GM13977 (cell line): ENCODE results near the gene ZRANB3.

Source experiments
- DNase-seq: peaks from one replicate; pipeline ENCODE4 v3.0.0; 2012; ENCODE audit warnings: low spot score
- in situ Hi-C: fragments of 300-500 bp; cut with MboI; formaldehyde crosslinking; loops from one replicate; pipeline ENCODE4 v1.12.0; 2022; ENCODE audit warnings: low sequenced_read_pairs, low pct_unique_long_range_greater_than_20kb, mixed read lengths, inconsistent platforms; ENCODE audit not compliant: unreplicated experiment
- TF ChIP-seq, protein P1 (sequence below): IDR thresholded peaks from 2 replicates; pipeline ENCODE4 v1.5.1; 2012; ENCODE audit warnings: mild to moderate bottlenecking, control low read depth; ENCODE audit not compliant: insufficient read depth; ENCODE audit errors: extremely low read depth, missing control alignments

Gene ZRANB3

DNA sequence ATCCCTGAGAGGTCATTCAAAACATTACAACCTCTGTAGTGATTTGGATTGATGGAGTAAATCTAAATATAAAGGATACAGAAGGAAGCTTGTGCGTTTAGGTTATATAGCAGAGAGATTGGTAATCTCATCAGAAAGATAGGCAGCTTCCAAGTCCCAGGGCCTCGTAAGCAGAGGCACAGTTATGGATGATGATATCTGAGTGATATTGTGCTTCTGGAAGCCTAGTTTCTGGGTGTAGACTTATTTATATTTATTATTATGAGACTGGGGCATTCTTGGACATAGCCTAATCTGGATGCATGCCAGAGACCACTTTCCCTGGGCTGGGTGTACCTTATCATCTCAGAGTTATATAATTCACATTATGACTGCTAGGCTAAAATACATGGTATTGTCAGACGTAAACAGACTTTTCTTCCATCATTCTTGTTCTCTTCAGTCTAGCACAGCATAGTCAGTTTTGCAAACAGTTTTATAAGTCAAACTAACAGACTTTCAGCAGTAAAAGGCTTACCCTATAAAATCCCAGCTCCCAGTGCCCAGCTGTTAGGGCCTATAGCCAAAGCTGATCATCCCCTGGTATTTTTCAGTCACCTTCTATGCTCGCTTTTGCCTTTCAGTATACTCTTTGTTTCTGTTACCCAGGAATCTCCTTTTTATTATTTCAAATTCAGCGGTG lies 431.1 kb downstream of the ZRANB3 start:
- in situ Hi-C loops = no loop called here
- TF ChIP-seq, protein P1, sequence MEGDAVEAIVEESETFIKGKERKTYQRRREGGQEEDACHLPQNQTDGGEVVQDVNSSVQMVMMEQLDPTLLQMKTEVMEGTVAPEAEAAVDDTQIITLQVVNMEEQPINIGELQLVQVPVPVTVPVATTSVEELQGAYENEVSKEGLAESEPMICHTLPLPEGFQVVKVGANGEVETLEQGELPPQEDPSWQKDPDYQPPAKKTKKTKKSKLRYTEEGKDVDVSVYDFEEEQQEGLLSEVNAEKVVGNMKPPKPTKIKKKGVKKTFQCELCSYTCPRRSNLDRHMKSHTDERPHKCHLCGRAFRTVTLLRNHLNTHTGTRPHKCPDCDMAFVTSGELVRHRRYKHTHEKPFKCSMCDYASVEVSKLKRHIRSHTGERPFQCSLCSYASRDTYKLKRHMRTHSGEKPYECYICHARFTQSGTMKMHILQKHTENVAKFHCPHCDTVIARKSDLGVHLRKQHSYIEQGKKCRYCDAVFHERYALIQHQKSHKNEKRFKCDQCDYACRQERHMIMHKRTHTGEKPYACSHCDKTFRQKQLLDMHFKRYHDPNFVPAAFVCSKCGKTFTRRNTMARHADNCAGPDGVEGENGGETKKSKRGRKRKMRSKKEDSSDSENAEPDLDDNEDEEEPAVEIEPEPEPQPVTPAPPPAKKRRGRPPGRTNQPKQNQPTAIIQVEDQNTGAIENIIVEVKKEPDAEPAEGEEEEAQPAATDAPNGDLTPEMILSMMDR = no peak
- DNase-seq = no peak

DNA sequence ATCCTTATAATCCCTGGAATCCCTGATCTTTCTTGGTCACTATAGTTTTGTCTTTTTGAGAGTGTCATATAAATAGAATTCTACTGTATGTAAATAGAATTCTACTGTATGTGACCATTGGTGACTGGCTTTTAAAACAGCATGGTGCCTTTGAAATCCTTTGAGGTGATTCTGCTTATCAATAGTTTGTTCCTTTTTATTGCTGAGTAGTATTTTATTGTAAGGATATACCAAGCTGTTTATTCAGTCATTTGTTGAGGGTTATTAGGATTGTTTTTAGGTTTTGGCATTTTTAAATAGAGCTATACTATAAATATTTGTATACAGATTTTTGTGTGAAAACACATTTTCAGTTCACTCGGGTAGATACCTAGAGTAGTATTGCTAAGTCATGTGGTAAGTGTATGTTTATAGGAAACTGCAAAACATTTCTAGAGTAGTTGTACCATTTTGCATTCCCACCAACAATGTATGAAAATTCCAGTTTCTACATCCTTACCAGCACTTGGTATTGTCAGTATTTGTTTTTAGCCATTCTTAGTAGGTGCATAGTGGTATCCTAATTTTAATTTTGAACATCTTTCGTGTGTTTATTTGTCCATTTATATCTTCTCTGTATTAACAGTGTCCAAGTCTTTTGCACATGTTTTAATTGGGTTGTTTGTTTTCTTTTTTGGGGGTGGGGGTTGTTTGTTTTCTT lies 433.3 kb downstream of the ZRANB3 start:
- in situ Hi-C loops = no loop called here
- TF ChIP-seq, protein P1 = no peak
- no peak for DNase-seq

DNA sequence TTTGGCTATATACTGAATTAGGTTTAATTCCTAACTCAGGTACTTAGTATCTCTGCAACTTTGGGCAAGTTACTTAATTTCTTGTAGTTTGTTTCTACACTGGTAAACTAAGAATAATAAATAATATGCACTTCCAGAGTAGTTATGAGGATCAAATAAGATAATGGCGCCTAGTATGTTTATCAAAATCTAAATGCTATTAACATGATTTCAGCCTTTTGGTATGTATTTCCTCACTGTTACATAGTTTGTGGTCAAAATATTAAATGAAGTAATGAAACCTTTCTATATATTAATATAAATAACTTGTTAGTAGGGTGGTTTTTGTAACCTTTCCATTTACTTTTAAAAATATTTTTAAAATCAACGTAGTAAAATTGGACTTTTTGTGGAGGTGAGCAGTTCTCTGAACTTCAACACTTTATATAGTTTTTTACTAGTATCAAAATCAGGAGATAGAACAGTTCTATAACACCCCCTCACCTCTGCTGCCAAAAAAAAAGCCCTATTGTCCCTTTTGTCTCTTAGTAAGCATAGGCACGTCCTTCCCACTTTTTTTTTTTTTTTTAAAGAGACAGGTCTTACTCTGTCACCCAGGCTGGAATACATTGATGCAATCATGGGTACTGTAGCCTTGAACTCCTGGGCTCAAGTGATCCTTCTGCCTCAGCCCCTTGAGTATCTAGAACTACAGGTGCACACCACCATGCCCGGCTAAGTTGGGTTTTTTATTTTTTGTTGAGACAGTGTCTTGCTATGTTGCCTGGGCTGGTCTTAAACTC lies 434.2 kb downstream of the ZRANB3 start:
- in situ Hi-C loops = no loop called here
- DNase-seq = no peak
- TF ChIP-seq, protein P1 = no peak

GRCh38 chr2:135095591-135095990 lies 435.4 kb downstream of the ZRANB3 start:
- DNase-seq = no peak
- in situ Hi-C loops = no loop called here
- TF ChIP-seq, protein P1 = no peak

DNA sequence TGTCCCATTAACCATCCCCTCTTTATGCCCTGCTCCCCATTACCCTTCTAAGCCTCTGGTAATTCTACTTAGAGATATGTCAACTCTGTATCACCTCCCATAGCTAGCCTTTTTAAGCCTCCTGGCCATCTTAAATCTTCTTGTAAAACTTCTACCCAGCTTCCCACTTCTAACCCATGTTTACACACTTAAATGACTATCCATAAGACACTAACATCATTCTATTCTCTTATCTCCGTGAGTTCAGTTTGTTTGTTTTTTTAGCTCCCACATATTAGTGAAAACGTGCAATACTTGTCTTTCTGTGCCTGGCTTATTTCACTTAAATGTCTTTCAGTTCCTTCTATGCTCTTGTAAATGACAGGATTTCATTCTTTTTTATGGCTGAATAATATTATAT lies 436.5 kb downstream of the ZRANB3 start:
- in situ Hi-C loops = no loop called here
- no peak for DNase-seq
- TF ChIP-seq, protein P1 = no peak

DNA sequence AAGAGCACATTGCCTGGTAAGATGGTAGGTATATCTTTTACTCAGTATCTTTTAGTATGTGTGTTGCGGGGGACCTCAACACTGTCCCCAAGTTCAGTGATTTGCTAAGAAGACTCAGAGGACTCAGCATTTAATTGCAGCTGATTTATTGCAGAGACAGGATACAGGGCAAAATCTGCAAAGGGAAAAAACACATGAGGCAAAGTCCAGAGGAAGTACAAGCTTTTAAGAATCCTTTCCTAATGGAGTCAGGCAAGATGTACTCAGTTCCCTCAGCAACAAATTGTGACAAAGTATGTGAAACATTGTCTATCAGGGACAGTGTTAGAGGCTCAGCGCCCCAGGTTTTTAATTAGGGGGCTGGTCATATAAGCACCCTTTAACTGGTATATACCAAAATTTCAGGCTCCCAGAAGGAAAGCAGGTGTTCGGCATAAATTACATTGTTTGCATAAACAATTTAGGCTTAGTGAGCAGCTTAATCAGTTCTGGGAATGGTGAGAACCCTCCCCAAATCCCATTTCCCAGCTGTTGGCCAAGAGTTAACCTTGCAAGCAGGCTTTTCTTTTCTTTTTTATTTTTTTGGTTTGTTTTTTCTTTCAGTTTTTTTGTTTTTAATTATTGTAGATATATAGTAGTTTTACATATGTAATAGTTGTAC lies 437.2 kb downstream of the ZRANB3 start:
- no peak for DNase-seq
- in situ Hi-C loops = no loop called here

More for the DNA sequence above, 437.2 kb downstream of the ZRANB3 start:
- TF ChIP-seq, protein P1 = no peak
